Natural killer cell (primary cell): ENCODE measurements around the gene TBPL2. TPM values are rescaled to one million over a fixed set of nuclear protein-coding genes. Genes with fewer than 3 reads are reported as not detected.

Source experiments
- ATAC-seq, 3 donors: fragments of 150-1000 bp in 2 of 3; fragments of 200-7000 bp in 1 of 3; cut with Tn5 transposase; 1 replicate in 1 of 3; 2 replicates in 2 of 3; pipeline ENCODE4 v1.10.0; 2021; ENCODE audit warnings: mild to moderate bottlenecking in 2 of 3, moderate library complexity in 2 of 3
- DNase-seq, 2 donors: peaks; one replicate each; pipeline versions ENCODE4 v3.0.0 to v3.0.0-alpha.2; 2013 to 2021; ENCODE audit warnings: mixed read lengths in 1 of 2
- H3K27ac ChIP-seq: one replicate; pipeline ENCODE4 v1.5.1; 2013; ENCODE audit warnings: mild to moderate bottlenecking, low read length
- H3K27me3 ChIP-seq: one replicate; pipeline ENCODE4 v1.6.1; 2013; ENCODE audit warnings: low read length; ENCODE audit not compliant: control insufficient read depth, insufficient read depth
- H3K36me3 ChIP-seq: one replicate; pipeline ENCODE4 v1.6.1; 2013; ENCODE audit warnings: low read length; ENCODE audit not compliant: control insufficient read depth, insufficient read depth
- H3K4me1 ChIP-seq: one replicate; pipeline ENCODE4 v1.6.1; 2013; ENCODE audit warnings: low read length; ENCODE audit not compliant: control insufficient read depth, insufficient read depth
- H3K4me3 ChIP-seq: one replicate; pipeline ENCODE4 v1.5.1; 2013; ENCODE audit warnings: low read length
- H3K9me3 ChIP-seq: one replicate; pipeline ENCODE4 v1.6.1; 2013; ENCODE audit warnings: low read length; ENCODE audit not compliant: control insufficient read depth, insufficient read depth
- H3K27ac Mint-ChIP-seq, 2 donors: one replicate each; pipeline ENCODE4 v1.8.0; 2022; ENCODE audit warnings: mild to moderate bottlenecking in 2 of 2, mixed read lengths in 2 of 2, moderate library complexity in 1 of 2
- H3K27me3 Mint-ChIP-seq, 2 donors: one replicate each; pipeline ENCODE4 v1.8.0; 2022; ENCODE audit warnings: low read depth in 2 of 2, mixed read lengths in 2 of 2
- H3K36me3 Mint-ChIP-seq: one replicate; pipeline ENCODE4 v1.8.0; 2022; ENCODE audit warnings: mixed read lengths
- H3K4me1 Mint-ChIP-seq, 2 donors: one replicate each; pipeline ENCODE4 v1.8.0; 2022; ENCODE audit warnings: mixed read lengths in 2 of 2
- H3K4me3 Mint-ChIP-seq: one replicate; pipeline ENCODE4 v1.8.0; 2022; ENCODE audit warnings: mild to moderate bottlenecking, moderate library complexity, mixed read lengths
- H3K9me3 Mint-ChIP-seq, 2 donors: one replicate each; pipeline ENCODE4 v1.8.0; 2022; ENCODE audit warnings: mixed read lengths in 2 of 2
- WGBS: methylation state at CpG from one replicate; pipeline ENCODE4 v1.1.7; 2013; ENCODE audit warnings: missing lambda C conversion rate; ENCODE audit not compliant: insufficient coverage; 5-methylcytosine and 5-hydroxymethylcytosine counted together
- intact Hi-C: fragments of 100-400 bp; cut with micrococcal nuclease; formaldehyde crosslinking; loops from one replicate; pipeline ENCODE4 v1.14.2; 2022
- total RNA-seq, 4 donors: library from RNA; stranded (reverse); fragments of 120-200 nt in 1 of 4; gene quantifications; one replicate each; pipeline versions ENCODE4 v1.2.3 to v1.2.4, GENCODE V29; 2013 to 2022
- TF ChIP-seq, protein P1 (sequence below): fragments of 200-600 bp; IDR thresholded peaks from one replicate; pipeline ENCODE4 v1.8.0; 2022; ENCODE audit warnings: antibody characterized with exemption

Gene TBPL2
- total RNA-seq, 3 donors from 2014 or later (not counting 1 experiment from before 2014, with no cell fraction given) = not detected

DNA sequence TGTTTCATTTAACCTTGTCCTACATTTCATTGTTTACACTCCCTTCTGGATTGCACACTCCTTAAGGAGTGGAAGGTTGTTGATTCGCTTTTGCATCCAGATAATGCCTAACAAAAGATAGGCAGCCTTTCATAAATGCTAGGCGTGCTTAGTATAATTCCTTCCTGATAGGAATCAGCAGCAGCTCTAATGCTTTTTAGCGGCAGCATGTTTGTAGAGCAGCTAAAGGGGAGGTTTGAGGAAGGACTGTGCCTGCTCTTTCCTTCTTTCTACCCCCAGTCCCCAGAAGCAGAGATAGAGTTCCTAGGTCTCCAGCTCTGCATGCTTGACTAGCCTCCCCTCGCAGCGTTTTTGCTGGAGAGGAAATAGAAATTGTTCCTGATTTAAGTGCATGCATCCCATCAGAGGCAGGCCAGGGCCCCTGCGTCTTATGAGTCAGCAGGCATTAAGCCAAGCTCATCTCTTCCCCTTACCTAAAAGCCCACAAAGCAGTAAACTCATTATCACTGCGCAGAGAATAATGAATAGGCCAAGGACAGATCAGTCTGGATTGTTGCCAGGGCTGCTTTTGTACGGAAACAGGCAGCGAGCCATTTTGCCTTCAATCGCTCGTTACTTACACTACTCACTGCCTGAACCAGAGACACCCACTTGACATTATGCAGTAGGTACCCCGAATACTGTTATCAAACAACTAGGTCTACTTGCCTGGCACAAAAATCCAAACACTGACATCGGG, 14.0 kb upstream of the TBPL2 start:
- Mint-ChIP-seq H3K9me3 (no peaks in the 10 kb centered on the region), H3K27me3 (peaks cover 6 to 12% of the 10 kb centered on the region in 2 donors), H3K27ac (no peak overlapping the region), H3K4me1 (no peaks in the 10 kb centered on the region), H3K36me3 (no peaks in the 10 kb centered on the region), H3K4me3 (no peak overlapping the region)
- DNase-seq = no peak
- TF ChIP-seq, protein P1, sequence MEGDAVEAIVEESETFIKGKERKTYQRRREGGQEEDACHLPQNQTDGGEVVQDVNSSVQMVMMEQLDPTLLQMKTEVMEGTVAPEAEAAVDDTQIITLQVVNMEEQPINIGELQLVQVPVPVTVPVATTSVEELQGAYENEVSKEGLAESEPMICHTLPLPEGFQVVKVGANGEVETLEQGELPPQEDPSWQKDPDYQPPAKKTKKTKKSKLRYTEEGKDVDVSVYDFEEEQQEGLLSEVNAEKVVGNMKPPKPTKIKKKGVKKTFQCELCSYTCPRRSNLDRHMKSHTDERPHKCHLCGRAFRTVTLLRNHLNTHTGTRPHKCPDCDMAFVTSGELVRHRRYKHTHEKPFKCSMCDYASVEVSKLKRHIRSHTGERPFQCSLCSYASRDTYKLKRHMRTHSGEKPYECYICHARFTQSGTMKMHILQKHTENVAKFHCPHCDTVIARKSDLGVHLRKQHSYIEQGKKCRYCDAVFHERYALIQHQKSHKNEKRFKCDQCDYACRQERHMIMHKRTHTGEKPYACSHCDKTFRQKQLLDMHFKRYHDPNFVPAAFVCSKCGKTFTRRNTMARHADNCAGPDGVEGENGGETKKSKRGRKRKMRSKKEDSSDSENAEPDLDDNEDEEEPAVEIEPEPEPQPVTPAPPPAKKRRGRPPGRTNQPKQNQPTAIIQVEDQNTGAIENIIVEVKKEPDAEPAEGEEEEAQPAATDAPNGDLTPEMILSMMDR = no peak
- no peaks in the 10 kb centered on the region for H3K36me3 ChIP-seq
- no peaks in the 10 kb centered on the region for H3K9me3 ChIP-seq
- H3K4me3 ChIP-seq = no peak overlapping the region
- no peaks in the 10 kb centered on the region for H3K4me1 ChIP-seq
- intact Hi-C loops = no loop called here
- H3K27ac ChIP-seq = no peak overlapping the region
- 49% methylated on average over 12 of the region's 13 CpGs for WGBS
- no peaks in the 10 kb centered on the region for H3K27me3 ChIP-seq
- no peak for ATAC-seq

DNA sequence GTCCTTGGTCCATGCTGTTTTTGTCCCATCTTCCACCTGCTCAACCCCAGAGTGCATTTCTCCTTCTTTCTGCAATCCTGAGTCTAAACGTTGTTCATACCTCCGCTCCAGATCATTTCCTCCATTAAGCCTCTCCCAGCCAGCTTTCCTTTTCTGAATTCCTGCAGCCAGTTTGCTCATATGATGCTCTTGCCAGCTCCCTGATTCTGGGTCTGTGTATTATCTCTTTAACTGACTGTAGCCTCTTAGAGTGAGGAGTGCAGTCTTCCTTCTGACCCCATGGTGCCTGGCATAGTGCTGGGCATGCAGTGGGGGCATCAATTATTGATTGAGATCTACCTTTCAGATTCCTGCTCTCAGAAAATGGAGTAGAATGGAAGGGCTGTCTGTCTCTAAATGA, 11.5 kb upstream of the TBPL2 start:
- 89% methylated on average over 2 of the region's 2 CpGs for WGBS
- DNase-seq (no peak), ATAC-seq (no peak)
- Histone ChIP-seq H3K4me1 (no peaks in the 10 kb centered on the region), H3K27me3 (no peaks in the 10 kb centered on the region), H3K27ac (no peak overlapping the region), H3K9me3 (no peaks in the 10 kb centered on the region), H3K36me3 (no peaks in the 10 kb centered on the region), H3K4me3 (no peak overlapping the region)
- Mint-ChIP-seq H3K27me3 (peaks cover 6 to 12% of the 10 kb centered on the region in 2 donors), H3K4me3 (no peak overlapping the region), H3K4me1 (no peaks in the 10 kb centered on the region), H3K9me3 (no peaks in the 10 kb centered on the region), H3K27ac (no peak overlapping the region), H3K36me3 (no peaks in the 10 kb centered on the region)
- TF ChIP-seq, protein P1 = no peak
- intact Hi-C loops = no loop called here

DNA sequence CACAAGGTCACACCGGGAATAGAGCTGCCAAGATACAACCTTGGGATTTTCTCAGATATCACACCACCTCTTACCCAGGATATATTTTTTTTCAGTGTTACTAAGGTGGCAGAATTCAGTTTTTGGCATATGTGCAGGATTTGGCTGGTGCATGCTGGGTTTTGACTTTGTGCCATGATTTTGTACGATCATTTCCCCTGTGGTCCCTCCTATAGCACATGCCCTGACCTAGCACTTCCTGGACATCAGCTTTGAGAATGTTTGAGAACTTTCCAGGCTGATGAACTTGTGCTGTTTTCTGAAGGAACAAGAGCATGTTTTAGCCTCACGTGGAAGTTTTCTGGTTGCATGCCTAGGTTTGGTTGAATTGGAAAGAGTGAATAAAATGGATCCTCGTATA, 11.0 kb upstream of the TBPL2 start:
- H3K4me1 ChIP-seq = no peaks in the 10 kb centered on the region
- H3K27me3 ChIP-seq = no peaks in the 10 kb centered on the region
- H3K27ac ChIP-seq = no peak overlapping the region
- Mint-ChIP-seq H3K4me1 (no peaks in the 10 kb centered on the region), H3K9me3 (no peaks in the 10 kb centered on the region), H3K27ac (no peak overlapping the region), H3K36me3 (no peaks in the 10 kb centered on the region), H3K27me3 (peaks cover 6 to 12% of the 10 kb centered on the region in 2 donors), H3K4me3 (no peak overlapping the region)
- no peaks in the 10 kb centered on the region for H3K9me3 ChIP-seq
- 61% methylated on average over 4 of the region's 4 CpGs for WGBS
- ATAC-seq (no peak), DNase-seq (no peak)
- no peaks in the 10 kb centered on the region for H3K36me3 ChIP-seq
- intact Hi-C loops = no loop called here
- no peak overlapping the region for H3K4me3 ChIP-seq
- TF ChIP-seq, protein P1 = no peak

DNA sequence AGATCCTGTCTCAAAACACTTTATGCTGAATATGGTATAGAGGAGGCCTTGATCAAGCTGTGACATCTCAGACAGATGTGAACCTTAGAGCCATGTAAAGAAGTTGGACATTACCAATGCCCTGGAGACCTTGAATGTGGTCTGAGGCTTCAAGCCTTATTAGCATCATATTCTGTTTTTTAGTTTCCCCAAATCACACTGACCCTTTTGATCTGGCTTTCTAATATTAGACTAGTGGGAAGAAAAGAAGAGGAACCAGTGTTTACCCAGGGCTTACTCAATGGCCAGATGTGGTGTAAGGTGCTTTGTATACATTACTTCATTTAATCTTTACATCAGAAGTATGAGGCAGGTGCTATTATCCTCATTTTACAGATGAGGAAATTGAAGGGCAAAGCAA, 10.6 kb upstream of the TBPL2 start:
- Mint-ChIP-seq H3K4me1 (no peaks in the 10 kb centered on the region), H3K36me3 (no peaks in the 10 kb centered on the region), H3K27me3 (peaks cover 6 to 12% of the 10 kb centered on the region in 2 donors), H3K4me3 (no peak overlapping the region), H3K27ac (no peak overlapping the region), H3K9me3 (no peaks in the 10 kb centered on the region)
- no peaks in the 10 kb centered on the region for H3K4me1 ChIP-seq
- DNase-seq = no peak
- no peaks in the 10 kb centered on the region for H3K36me3 ChIP-seq
- TF ChIP-seq, protein P1 = no peak
- no peaks in the 10 kb centered on the region for H3K27me3 ChIP-seq
- no peaks in the 10 kb centered on the region for H3K9me3 ChIP-seq
- H3K27ac ChIP-seq = no peak overlapping the region
- no peak for ATAC-seq
- no peak overlapping the region for H3K4me3 ChIP-seq
- intact Hi-C loops = no loop called here
